ENCODE measurements around the gene ULK4.
A peak's percentile ranks its signal among the peaks of the same experiment; 100 is the strongest.

Gene ULK4

GRCh38 chr3:41450416-41451231 is 511.3 kb downstream of the ULK4 start (continued):
- TF ChIP-seq ZBTB10 (tag by site-specific recombination; IDR thresholded peaks at IDR 0.05) (no peak), GLI4 (tag by site-specific recombination; IDR thresholded peaks at IDR 0.05) (no peak), ZIC2 (tag by site-specific recombination; IDR thresholded peaks at IDR 0.05) (no peak), KLF10 (tag by site-specific recombination; IDR thresholded peaks at IDR 0.05) (0 out of 2 replicates have a peak, but pooled peaks have one; percentile 18), ZNF214 (tag by site-specific recombination; IDR thresholded peaks at IDR 0.05; ENCODE audit: borderline replicate concordance) (no peak), ZNF133 (tag by site-specific recombination; IDR thresholded peaks at IDR 0.05) (no peak), ZNF354C (tag by site-specific recombination; IDR thresholded peaks at IDR 0.05; ENCODE audit: borderline replicate concordance, low read depth) (no peak), ZNF843 (tag by site-specific recombination; IDR thresholded peaks at IDR 0.05) (peak; percentile 96), ZBTB17 (tag by site-specific recombination; IDR thresholded peaks at IDR 0.05) (peak; percentile 23; the same call in 1 of the 2 replicates), ZNF776 (tag by site-specific recombination; IDR thresholded peaks at IDR 0.05; ENCODE audit: borderline replicate concordance) (no peak), ZNF239 (tag by site-specific recombination; IDR thresholded peaks at IDR 0.05) (no peak), HOXD13 (CRISPR knock-in tag; IDR thresholded peaks at IDR 0.05; ENCODE audit: borderline replicate concordance) (no peak), ZSCAN4 (tag by site-specific recombination; IDR thresholded peaks at IDR 0.05) (no peak), OSR2 (tag by site-specific recombination; IDR thresholded peaks at IDR 0.05) (peak; percentile 87), ZNF629 (tag by site-specific recombination; IDR thresholded peaks at IDR 0.05) (peak; percentile 56; the same call in 1 of the 2 replicates), ZNF416 (tag by site-specific recombination; IDR thresholded peaks at IDR 0.05) (no peak), ZNF529 (tag by site-specific recombination; IDR thresholded peaks at IDR 0.05; ENCODE audit: insufficient replicate concordance) (no peak), ZNF366 (tag by site-specific recombination; conservative IDR thresholded peaks at IDR 0.05) (no peak), CTCF (tag by site-specific recombination; IDR thresholded peaks at IDR 0.05) (peak; percentile 58; the same call in 1 of the 2 replicates), RBAK (tag by site-specific recombination; IDR thresholded peaks at IDR 0.05) (no peak), ZNF645 (tag by site-specific recombination; IDR thresholded peaks at IDR 0.05) (no peak), ZNF10 (tag by site-specific recombination; IDR thresholded peaks at IDR 0.05) (0 out of 2 replicates have a peak, but pooled peaks have one; percentile 38), ZNF311 (tag by site-specific recombination; IDR thresholded peaks at IDR 0.05; ENCODE audit: borderline replicate concordance) (no peak), MEIS1 (CRISPR knock-in tag; IDR thresholded peaks at IDR 0.05; ENCODE audit: borderline replicate concordance) (no peak), ZNF791 (tag by site-specific recombination; IDR thresholded peaks at IDR 0.05) (no peak), ZNF792 (tag by site-specific recombination; IDR thresholded peaks at IDR 0.05) (no peak), ZNF785 (tag by site-specific recombination; IDR thresholded peaks at IDR 0.05) (no peak), ZNF37A (tag by site-specific recombination; IDR thresholded peaks at IDR 0.05) (no peak), ZNF302 (tag by site-specific recombination; IDR thresholded peaks at IDR 0.05; ENCODE audit: low read depth) (no peak), ZNF560 (tag by site-specific recombination; IDR thresholded peaks at IDR 0.05; ENCODE audit: borderline replicate concordance) (no peak), IKZF3 (tag by site-specific recombination; IDR thresholded peaks at IDR 0.05) (peak; percentile 81)
- TF ChIP-seq, protein P1, sequence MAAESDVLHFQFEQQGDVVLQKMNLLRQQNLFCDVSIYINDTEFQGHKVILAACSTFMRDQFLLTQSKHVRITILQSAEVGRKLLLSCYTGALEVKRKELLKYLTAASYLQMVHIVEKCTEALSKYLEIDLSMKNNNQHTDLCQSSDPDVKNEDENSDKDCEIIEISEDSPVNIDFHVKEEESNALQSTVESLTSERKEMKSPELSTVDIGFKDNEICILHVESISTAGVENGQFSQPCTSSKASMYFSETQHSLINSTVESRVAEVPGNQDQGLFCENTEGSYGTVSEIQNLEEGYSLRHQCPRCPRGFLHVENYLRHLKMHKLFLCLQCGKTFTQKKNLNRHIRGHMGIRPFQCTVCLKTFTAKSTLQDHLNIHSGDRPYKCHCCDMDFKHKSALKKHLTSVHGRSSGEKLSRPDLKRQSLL (tag by site-specific recombination; IDR thresholded peaks at IDR 0.05): no peak
